CD4-positive, alpha-beta T cell treated with Interleukin-15 for 1 hour (primary cell): ENCODE data around the gene KAT5.
"Not testable (repeated sequence)": the region's sequence is repeated elsewhere in the genome, so short reads cannot be mapped to it uniquely, and the experiment has no call there.

Source experiments
- DNase-seq: peaks from one replicate; pipeline ENCODE4 v3.0.0-alpha.2; 2020

The KAT5 gene

DNA sequence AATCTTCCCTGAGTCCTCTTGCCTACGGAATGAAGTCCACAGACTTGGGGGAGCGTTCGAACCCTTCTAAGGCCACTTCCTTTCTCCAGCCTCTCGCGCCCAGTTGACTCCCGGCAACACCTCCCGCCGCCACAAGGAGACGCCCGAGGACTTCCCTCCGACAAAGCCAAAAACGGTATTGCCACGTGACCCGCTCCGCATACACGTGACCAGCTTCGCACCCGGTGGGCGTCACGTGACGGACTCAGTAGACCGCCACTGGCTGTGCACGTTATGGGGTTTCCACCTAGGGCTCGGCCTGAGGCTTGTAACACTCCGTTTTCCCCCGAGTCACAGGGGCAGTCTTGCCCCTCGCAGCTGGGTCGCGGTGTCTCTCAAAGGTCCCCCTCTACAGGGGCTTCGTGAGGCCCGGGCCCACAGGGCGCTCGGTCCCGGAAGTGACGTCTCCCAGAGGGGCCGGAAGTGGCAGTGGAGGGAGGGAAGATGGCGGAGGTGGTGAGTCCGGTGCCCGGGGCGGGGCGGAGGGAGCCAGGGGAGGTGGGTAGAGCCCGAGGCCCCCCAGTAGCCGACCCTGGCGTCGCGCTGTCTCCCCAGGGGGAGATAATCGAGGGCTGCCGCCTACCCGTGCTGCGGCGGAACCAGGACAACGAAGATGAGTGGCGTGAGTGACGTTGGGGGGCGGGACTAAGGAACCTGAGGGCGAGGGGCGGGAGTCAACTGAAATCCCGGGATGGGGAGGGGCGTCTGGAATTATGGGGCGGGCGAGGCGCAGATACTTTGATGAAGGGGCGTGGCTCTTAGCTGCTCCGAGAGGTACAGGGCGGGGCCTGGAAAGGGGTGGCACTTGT is at the start of gene KAT5:
Gene KAT5, plus strand, starts transcription at position 468 of the 848 bp plus-strand sequence. Its CDS starts 16 bp downstream, at position 484.
- DNase-seq, result peak; percentile 98

DNA sequence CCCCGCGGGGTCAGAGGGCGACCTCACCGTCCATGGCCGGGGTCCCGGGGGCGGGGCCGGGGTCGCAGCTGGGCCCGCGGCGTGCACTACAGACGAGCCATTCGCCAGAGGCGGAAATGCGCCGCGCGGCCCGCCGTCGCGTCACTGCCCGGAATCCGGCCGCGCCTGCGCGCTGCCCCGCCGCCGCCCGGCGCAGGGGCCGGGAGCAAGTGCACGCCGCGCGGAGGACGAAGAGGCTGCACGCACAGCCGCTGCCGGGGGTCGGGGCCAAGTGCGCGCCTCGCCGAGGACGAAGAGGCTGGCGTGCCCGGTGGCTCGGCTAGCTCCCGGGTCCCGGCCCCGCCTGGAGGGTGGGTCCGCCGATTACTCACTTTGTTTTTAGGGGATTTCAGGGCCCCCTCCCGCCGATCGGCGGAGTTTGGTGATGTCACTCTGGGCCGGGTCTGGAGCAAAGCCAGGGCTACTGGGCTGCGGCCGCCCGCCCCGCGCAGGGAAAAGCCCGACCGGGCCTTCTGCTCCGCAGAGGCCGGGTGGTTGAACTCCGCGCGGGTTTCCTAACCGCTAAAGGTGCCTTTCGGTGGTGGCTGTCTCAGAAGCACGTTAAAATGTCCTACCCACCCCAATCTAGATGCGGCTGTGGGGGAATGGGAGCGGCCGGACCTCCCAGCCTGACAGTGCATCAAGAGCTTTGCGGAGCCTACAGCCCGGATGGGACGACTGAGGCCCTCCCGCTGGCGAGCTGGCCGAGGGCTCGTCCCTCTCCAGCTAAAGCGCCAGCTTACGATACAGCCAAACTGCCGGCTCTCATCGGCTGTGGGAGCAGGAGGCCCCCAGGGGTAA is 49.0 kb upstream of the KAT5 start, which contains the start of gene RELA:
Gene RELA, minus strand, starts transcription at position 118 of the 840 bp plus-strand sequence. Its CDS starts 84 bp downstream, at position 34.
- DNase-seq, result peak; percentile 94

DNA sequence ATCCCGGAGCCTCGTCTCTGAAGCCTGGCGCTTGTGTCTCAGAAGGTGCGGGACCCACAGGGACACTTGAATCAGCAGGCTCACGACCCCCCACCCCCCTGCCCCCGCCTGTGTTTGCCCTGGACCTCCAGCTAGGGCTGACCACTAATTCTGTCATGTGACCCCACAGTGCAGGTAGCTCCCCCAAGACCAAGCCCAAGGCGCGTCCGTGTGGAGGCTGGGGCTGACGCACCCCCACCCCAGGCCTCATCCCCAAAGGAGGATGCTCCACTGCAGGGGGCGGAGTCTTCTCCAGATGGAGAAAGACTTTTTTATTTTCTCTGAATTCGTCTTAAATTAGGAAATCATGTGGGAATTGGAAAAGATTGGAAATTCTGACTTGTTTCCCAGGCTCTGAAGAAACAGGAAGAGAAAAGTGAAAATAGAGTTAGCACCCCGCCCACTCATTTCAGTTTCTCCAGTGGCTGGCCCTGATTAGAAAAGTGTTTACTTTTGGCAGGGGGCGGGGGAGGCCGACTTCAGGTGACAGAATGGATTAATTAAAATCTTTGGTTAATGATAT is 48.3 kb upstream of the KAT5 start:
- DNase-seq, result no peak

DNA sequence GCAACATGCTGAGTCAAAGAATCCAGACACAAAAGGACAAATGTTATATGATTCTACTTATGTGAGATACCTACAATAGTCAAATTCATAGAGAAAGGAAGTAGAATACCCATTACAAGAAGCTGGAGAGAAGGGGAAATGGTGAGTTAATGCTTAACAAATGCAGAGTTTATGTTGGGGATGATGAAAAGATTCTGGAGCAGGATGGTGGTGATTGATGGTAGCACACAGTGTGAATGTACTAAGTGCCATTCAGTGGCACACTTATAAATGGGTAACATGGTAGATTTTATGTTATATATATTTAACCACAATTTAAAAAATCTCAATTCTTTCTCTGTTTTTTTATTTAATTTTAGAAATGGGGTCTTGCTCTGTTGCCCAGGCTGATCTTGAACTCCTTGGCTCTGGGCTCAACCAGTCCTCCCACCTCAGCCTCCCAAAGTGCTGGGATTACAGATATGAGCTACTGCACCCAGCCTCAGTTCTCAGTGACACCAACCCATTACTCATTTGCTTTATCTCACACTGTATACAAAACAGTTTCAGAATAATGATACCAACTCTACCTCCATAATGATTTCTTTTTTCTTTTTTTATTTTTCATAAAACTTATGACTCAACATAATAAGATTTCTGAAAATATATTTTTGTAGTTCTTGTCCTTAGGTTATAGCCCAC is 39.7 kb upstream of the KAT5 start:
- no peak for DNase-seq

DNA sequence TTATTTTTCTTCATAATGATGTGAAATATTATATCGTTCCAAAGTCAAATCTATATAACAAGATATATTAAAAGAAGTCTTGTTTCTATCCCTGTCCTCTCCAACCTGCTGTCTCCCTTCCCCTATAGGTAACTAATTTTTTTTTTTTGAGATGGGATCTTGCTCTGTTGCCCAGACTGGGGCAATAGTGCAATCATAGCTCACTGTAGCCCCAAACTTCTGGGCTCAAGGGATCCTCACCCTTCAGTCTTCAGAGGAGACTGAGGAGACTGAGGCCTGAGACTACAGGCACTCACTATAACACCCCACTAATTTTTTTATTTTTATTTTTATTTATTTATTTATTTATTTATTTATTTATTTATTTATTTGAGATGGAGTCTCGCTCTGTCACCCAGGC is 39.1 kb upstream of the KAT5 start:
- DNase-seq, result no peak

DNA sequence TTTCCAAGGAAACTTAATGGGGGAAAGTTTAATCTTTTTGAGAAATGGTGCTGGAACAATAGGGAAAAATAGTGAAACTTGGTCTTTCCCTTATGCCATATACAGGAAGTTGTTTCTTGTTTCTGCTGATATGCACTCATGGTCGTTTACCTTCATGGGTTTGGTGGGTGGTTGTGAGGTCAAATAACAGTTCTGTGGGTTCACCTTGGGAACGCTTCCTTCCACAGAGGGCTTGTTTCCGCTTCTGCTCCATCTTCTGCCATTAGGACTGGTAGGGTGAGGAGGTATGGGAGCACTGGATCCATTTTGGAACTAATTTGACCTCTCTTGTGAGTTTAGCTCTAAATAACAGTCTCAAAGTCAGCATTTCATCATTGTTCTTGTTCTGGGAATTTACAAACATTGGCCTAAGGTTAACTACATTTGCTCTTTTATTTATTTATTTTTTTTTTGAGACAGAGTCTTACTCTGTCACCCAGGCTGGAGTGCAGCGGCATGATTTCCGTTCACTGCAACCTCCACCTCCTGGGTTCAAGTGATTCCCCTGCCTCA is 31.8 kb upstream of the KAT5 start:
- no peak for DNase-seq

DNA sequence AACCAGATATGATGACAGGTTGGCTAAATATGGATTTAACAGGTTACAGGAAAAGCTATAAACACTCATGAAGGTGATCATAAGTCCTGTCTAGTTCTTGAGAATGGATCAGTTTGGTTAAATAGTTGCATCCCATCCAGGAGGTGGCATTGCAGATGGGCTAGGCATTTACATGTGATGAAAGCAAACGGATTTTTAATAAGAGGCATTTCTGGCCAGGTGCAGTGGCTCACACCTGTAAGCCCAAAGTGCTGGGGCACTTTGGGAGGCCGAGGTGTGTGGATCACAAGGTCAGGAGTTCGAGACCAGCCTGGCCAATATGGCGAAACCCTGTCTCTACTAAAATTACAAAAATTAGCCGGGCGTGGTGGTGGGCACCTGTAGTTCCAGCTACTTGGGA is 28.6 kb upstream of the KAT5 start:
- DNase-seq, result not testable (repeated sequence)

DNA sequence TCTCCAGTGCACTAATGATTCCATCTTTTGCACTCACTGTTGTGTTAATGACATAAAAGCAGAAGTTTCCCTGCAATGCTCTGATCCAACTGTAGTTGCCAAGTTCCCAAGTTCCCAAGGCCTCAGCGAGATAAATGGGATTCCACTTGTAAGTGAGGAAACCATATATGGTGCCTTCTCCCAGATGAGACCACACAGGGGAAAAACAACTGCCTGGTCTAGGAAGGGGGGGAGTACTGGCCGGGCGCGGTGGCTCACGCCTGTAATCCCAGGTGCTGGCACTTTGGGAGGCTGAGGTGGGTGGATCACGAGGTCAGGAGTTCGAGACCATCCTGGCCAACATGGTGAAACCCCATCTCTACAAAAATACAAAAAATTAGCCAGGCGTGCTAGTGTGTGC is 26.1 kb upstream of the KAT5 start:
- no peak for DNase-seq

DNA sequence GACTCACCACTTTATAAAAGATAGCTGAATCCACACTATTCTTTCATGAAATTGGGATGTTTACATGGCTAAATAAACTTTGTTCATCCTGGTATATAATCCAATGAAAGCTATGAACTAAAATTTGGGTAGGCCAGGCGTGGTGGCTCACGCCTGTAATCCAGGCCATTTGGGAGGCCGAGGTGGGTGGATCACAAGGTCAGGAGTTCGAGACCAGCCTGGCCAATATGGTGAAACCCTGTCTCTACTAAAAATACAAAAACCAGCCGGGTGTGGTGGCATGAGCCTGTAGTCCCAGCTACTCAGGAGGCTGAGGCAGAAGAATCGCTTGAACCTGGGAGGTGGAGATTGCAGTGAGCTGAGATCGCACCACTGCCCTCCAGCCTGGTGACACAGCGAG is 20.2 kb upstream of the KAT5 start:
- not testable (repeated sequence) for DNase-seq

DNA sequence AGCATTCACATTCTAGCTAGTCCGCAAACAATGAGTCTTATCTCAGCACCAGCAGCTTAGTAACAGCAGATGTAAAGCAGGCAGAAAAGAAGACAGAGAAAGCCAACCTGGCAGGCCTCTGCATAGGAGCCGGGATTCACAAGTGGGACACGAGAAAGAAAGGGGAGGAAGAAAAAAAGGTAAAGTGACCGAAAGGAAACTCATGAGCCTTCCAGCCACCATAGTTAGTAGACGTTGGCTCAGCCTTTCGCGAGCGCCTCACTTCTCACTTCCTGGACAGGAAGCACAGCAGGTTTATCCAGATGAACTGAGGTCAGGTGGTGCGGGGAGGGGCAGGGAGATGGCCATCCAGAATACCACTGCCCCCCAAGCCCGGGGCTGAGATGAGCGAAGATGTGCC is 19.7 kb upstream of the KAT5 start:
- DNase-seq, result no peak

DNA sequence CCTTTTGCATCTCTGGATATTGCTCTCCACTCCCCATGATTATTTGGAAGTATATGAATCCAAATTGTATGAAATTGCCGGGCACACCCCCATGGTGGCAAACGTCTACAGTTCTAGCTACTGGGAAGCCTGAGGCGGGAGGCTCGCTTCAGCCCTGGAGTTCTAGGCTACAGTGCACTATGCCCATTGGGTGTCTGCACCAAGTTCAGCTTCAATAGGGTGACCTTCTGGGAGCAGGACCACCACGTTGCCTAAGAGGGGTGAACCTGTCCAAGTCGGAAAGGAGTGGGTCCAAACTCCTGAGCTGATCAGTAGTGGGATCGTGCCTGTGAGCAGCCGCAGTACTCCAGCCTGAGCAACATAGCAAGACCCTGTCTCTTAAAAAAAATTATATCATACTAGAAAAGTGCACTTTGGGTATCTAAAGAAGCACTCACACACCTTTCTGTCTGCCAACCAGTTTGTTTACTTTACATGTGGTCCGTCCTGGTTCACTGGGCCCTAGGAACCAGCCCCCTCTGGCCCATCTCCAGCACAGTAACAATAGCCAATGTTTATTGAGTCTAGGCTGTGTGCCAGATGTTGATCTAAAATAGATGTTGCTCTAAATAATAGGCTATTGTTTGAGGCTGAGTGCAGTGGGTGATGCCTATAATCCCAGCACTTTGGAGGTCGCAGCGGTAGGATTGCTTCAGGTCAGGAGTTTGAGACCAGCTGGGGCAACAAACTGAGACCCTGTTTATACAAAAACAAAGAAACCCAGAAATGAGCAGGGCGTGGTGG is 16.4 kb upstream of the KAT5 start:
- no peak for DNase-seq

DNA sequence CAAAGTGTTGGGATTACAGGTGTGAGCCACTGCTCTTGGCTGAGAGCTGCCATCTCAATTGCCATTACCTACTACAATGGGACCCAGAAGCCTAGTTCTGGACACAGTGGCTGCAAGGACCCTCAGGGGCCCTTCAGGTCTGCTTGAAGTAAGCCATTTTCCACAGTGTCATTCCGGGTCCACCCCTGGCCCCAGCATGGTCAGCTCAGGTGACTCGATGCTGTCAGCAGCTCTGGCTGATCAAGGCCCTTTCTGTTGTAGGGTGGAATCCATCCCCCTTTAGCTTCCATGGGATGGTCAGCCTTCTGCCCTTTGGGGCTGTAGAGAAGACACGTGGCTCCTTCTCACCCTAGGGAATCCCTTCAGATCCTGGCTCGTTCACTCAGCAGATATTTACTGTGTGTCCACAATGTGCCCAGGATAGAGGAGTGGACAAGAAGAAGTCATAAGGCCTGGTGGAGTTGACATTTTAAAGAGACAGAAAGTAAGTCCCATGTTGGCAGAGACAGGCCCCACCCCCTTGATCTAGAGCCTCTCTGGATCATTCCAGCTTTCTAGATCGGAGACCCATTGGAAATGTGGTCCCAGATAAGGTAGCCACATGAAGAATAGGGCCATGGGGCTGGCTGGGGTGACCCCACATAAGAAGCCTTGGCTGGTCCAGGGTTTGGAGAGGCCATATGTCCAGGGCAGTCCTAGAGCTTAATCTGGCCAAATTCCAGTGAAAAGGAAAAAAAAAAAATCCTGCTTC is 15.1 kb upstream of the KAT5 start:
- DNase-seq, result no peak

DNA sequence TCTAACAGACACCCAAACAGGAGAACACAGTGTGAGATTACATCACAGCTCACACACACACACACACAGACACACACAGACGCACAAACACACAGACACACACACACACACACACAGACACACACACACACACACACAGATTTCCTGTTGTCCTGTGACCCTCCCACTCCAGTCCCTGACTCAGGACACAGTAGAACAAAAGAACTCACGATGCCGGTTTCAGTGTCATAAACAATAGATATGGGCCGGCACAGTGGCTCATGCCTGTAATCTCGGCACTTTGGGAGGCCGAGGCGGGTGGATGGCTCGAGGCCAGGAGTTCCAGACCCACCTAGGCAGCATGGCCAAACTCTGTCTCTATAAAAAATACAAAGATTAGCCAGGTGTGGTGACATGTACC is 13.8 kb upstream of the KAT5 start:
- no peak for DNase-seq

DNA sequence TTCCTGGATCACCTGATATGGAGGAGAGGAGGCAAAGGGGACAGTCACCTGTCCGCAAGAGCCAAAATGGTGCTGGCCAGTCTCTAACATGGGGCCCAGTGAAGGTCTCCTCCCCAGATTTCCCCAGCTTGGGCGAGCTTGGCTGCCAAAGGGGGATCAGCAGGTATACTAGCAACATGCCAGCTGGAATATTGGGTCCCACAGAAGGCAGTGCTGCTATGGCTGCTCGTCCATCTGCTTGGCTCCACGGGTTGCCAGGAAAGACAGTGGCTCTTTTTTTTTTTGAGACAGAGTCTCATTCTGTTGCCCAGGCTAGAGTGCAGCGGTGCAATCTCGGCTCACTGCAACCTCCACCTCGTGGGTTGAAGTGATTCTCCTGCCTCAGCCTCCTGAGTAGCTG is 12.7 kb upstream of the KAT5 start:
- no peak for DNase-seq

DNA sequence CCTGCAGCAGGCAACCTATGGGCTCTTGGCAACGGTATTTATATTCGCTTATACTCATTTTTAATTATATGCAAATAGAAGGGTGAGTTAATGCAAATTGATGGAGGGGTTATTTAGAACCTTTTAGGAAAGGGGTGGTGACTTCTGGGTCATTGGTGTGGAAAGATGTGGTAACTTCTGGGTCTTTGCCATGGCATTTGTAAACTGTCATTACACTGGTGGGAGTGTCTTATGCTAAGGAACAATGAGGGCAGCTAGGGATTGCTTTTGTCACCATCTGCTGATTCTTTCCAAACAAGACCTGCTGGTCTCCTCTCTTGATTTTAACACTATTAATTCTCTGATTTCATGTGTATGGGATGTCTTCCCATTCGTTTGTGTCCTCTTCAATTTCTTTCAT is 11.7 kb upstream of the KAT5 start:
- no peak for DNase-seq

DNA sequence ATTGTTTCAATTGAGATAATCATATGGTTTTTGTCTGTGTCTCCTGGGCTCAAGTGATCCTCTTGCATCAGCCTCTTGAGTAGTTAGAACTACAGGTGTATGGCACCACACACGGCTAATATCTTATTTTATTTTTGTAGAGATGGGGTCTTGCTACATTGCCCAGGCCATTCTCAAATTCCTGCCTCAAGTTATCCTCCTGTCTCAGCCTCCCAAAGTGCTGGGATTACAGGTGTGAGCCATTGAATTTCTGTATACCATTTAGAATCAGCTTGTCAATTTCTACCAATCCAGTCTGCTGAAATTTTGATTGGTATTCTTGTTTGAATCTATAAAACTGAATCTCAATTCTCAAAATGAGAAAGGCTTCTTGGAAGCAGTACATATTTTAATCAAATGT is 10.4 kb upstream of the KAT5 start:
- DNase-seq, result no peak

DNA sequence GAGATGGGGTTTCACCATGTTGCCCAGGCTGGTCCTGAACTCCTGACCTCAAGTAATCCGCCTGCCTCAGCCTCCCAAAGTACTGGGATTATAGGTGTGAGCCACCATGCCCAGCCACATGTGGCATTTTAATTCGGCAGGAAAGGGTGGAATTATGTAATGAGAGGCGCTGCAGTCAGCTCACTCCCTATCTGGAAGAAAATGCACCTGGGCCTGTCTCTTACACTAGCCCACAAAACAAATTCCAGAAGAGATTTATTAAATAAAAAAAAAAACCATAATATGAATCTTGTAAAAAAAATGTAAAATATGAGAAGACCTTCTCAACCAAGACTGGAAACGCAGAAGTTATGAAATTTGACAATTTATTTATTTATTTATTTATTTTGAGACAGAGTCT is 8.2 kb upstream of the KAT5 start:
- no peak for DNase-seq

DNA sequence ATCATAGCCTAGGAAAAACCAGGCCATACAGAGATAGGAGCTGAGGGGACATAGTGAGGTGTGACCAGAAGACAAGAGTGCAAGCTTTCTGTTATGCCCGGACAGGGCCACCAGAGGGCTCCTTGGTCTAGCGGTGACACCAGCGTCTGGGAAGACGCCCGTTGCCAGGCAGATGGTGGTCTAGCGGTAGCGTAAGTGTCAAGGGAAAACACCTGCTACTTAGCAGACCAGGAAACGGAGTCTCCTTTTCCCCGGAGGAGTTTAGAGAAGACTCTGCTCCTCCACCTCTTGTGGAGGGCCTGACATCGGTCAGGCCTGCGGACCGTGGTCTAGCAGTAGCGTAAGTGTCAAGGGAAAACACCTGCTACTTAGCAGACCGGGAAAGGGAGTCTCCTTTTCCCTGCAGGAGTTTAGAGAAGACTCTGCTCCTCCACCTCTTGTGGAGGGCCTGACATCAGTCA is 5.7 kb upstream of the KAT5 start:
- peak; percentile 85 for DNase-seq

DNA sequence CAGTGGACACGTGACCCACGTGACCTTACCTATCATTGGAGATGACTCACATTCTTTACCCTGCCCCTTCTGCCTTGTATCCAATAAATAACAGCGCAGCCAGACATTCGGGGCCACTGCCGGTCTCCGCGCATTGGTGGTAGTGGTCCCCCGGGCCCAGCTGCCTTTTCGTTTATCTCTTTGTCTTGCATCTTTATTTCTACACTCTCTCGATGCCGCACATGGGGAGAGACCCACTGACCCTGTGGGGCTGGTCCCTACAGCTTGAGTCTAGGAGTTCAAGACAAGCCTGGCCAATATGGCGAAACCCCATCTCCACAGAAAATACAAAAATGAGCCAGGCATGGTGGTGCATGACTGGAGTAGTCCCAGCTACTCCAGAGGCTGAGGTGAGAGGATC is 5.0 kb upstream of the KAT5 start:
- not testable (repeated sequence) for DNase-seq

DNA sequence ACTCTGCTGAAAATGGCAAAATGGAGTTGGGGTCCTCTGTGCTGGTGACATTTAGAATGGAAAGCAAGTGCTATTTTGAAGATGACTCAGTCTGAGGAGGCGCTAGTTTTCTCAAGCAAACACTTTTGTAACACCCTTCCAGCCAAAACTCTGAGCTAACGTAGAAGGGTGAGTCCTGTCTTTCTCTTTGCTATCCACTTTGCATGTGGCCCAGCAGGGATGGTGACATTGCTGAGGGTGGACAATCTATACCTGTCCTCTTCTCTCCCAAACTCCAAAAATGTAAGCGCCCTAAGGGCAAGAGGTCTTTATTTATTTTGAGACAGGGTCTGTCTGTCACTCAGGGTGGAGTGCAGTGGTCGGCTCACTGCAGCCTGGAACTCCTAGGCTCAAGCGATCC is 3.6 kb upstream of the KAT5 start:
- no peak for DNase-seq

DNA sequence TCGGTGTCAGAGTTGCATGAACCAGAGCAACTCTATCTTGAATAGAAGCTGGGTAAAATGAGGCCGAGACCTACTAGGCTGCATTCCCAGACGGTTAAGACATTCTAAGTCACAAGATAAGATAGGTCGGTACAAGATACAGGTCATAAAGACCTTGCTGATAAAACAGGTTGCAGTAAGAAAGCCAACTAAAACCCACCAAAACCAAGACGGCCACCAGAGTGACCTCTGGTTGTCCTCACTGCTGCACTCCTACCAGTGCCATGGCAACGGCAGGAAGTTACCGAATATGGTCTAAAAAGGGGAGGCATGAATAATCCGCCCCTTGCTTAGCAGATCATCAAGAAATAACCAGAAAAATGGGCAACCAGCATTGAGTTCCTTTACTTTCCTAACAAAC is 2.4 kb upstream of the KAT5 start:
- DNase-seq, result no peak
